Trophoblast cell (in vitro differentiated cells and primary cell): ENCODE data around the gene AMBRA1.

Experiments
- DNase-seq, 2 donors: peaks; one replicate each; pipeline ENCODE4 v3.0.0-alpha.2; 2016
- H2AFZ ChIP-seq: 2 replicates; pipeline ENCODE4 v1.6.1; 2013; ENCODE audit warnings: low read length, moderate library complexity, mild to moderate bottlenecking; ENCODE audit not compliant: insufficient read depth, poor library complexity
- H2AK5ac ChIP-seq: 2 replicates; pipeline ENCODE4 v1.6.1; 2013; ENCODE audit warnings: mild to moderate bottlenecking, low read length
- H2BK120ac ChIP-seq: 2 replicates; pipeline ENCODE4 v1.6.1; 2013; ENCODE audit warnings: low read length, mild to moderate bottlenecking, moderate library complexity; ENCODE audit not compliant: insufficient read depth, poor library complexity
- H2BK12ac ChIP-seq: 2 replicates; pipeline ENCODE4 v1.6.1; 2013; ENCODE audit warnings: mild to moderate bottlenecking, low read length, moderate library complexity
- H2BK5ac ChIP-seq: 2 replicates; pipeline ENCODE4 v1.6.1; 2013; ENCODE audit warnings: low read length, low read depth, moderate library complexity, mild to moderate bottlenecking; ENCODE audit not compliant: poor library complexity
- H3K14ac ChIP-seq: 2 replicates; pipeline ENCODE4 v1.6.1; 2013; ENCODE audit warnings: mild to moderate bottlenecking, low read length
- H3K18ac ChIP-seq: 2 replicates; pipeline ENCODE4 v1.6.1; 2013; ENCODE audit warnings: mild to moderate bottlenecking, low read length
- H3K23ac ChIP-seq: 2 replicates; pipeline ENCODE4 v1.6.1; 2013; ENCODE audit warnings: low read length
- H3K27ac ChIP-seq: 2 replicates; pipeline ENCODE4 v1.5.1; 2013; ENCODE audit warnings: low read depth, mild to moderate bottlenecking, inconsistent platforms, low read length, moderate library complexity
- H3K27me3 ChIP-seq: 2 replicates; pipeline ENCODE4 v1.6.1; 2013; ENCODE audit warnings: inconsistent platforms, mild to moderate bottlenecking, low read length, moderate library complexity; ENCODE audit not compliant: insufficient read depth
- H3K36me3 ChIP-seq, 2 experiments: 1 replicate in 1 of 2; 2 replicates in 1 of 2; pipeline ENCODE4 v1.6.1; 2013; ENCODE audit warnings: low read length in 2 of 2, mild to moderate bottlenecking in 2 of 2, moderate library complexity in 1 of 2; ENCODE audit not compliant: insufficient read depth in 2 of 2, control insufficient read depth in 1 of 2
- H3K4ac ChIP-seq: 2 replicates; pipeline ENCODE4 v1.6.1; 2013; ENCODE audit warnings: low read depth, mild to moderate bottlenecking, low read length, moderate library complexity
- H3K4me1 ChIP-seq, 2 experiments: 1 replicate in 1 of 2; 2 replicates in 1 of 2; pipeline ENCODE4 v1.6.1; 2013; ENCODE audit warnings: low read length in 2 of 2, mild to moderate bottlenecking in 2 of 2, moderate library complexity in 1 of 2; ENCODE audit not compliant: insufficient read depth in 2 of 2, control insufficient read depth in 1 of 2
- H3K4me2 ChIP-seq: 2 replicates; pipeline ENCODE4 v1.6.1; 2013; ENCODE audit warnings: inconsistent platforms, mild to moderate bottlenecking, low read length, moderate library complexity
- H3K4me3 ChIP-seq: 2 replicates; pipeline ENCODE4 v1.5.1; 2013; ENCODE audit warnings: mild to moderate bottlenecking, low read depth, low read length, inconsistent platforms
- H3K79me1 ChIP-seq: one replicate; pipeline ENCODE4 v1.6.1; 2013; ENCODE audit warnings: low read length
- H3K79me2 ChIP-seq: 2 replicates; pipeline ENCODE4 v1.6.1; 2013; ENCODE audit warnings: low read length, mild to moderate bottlenecking; ENCODE audit not compliant: control insufficient read depth, insufficient read depth, poor library complexity
- H3K9ac ChIP-seq: 2 replicates; pipeline ENCODE4 v1.6.1; 2013; ENCODE audit warnings: mild to moderate bottlenecking, low read length
- H3K9me3 ChIP-seq: 2 replicates; pipeline ENCODE4 v1.6.1; 2013; ENCODE audit warnings: low read depth, mild to moderate bottlenecking, control low read depth, inconsistent platforms, low read length; ENCODE audit not compliant: insufficient read depth
- H4K12ac ChIP-seq: 2 replicates; pipeline ENCODE4 v1.6.1; 2013; ENCODE audit warnings: low read depth, mild to moderate bottlenecking, low read length, moderate library complexity
- H4K8ac ChIP-seq: 2 replicates; pipeline ENCODE4 v1.6.1; 2013; ENCODE audit warnings: low read depth, mild to moderate bottlenecking, low read length, moderate library complexity
- H4K91ac ChIP-seq: one replicate; pipeline ENCODE4 v1.6.1; 2013; ENCODE audit warnings: low read depth, mild to moderate bottlenecking, low read length, moderate library complexity
- WGBS: extraction: QIAGEN DNeasy Blood & Tissue Kit; methylation state at CpG from one replicate; pipeline ENCODE4 v1.1.7; 2013; ENCODE audit warnings: missing lambda C conversion rate; ENCODE audit not compliant: insufficient read length, insufficient coverage; ENCODE audit errors: extremely low coverage; 5-methylcytosine and 5-hydroxymethylcytosine counted together

AMBRA1 gene

GRCh38 chr11:46410021-46410420 is 183.8 kb downstream of the AMBRA1 start:
- Histone ChIP-seq H3K14ac (no peak overlapping the region), H2BK12ac (no peak overlapping the region), H3K4me1 (no peaks in the 10 kb centered on the region), H3K9me3 (no peaks in the 10 kb centered on the region), H2AK5ac (no peak overlapping the region), H2BK5ac (no peak overlapping the region), H3K4ac (no peak overlapping the region), H3K27me3 (no peaks in the 10 kb centered on the region), H2AFZ (no peak overlapping the region), H2BK120ac (no peak overlapping the region), H4K8ac (no peak overlapping the region), H3K18ac (no peak overlapping the region), H3K79me1 (no peaks in the 10 kb centered on the region), H3K36me3 (peaks cover 38 to 52% of the 10 kb centered on the region in 2 experiments), H3K4me3 (no peak overlapping the region), H3K4me2 (no peak overlapping the region), H3K23ac (no peak overlapping the region), H4K12ac (no peak overlapping the region), H3K27ac (no peak overlapping the region), H3K9ac (no peak overlapping the region), H3K79me2 (no peaks in the 10 kb centered on the region), H4K91ac (no peak overlapping the region)
- DNase-seq: no peak
- no CpG with 5 or more reads among the region's 5 CpGs for WGBS

- no peaks in the 10 kb centered on the region for H3K79me2 ChIP-seq
- no peaks in the 10 kb centered on the region for H3K79me1 ChIP-seq
- no peak overlapping the region for H3K4me2 ChIP-seq
- H3K27me3 ChIP-seq: no peaks in the 10 kb centered on the region
- H2BK12ac ChIP-seq: no peak overlapping the region
- no peak overlapping the region for H2AK5ac ChIP-seq
- no CpG with 5 or more reads among the region's 6 CpGs for WGBS
- H3K23ac ChIP-seq: no peak overlapping the region
- H3K9me3 ChIP-seq: no peaks in the 10 kb centered on the region
- no peak overlapping the region for H3K4me3 ChIP-seq
- H2BK5ac ChIP-seq: no peak overlapping the region
- no peak overlapping the region for H3K27ac ChIP-seq
- H3K36me3 ChIP-seq: peaks cover 29 to 44% of the 10 kb centered on the region in 2 experiments
- no peak overlapping the region for H2BK120ac ChIP-seq
- no peaks in the 10 kb centered on the region for H3K4me1 ChIP-seq
- no peak overlapping the region for H4K91ac ChIP-seq
- no peak overlapping the region for H3K9ac ChIP-seq
- H4K12ac ChIP-seq: no peak overlapping the region
- H3K14ac ChIP-seq: no peak overlapping the region
- H3K4ac ChIP-seq: no peak overlapping the region
- H4K8ac ChIP-seq: no peak overlapping the region
- H2AFZ ChIP-seq: no peak overlapping the region
- DNase-seq: no peak
- H3K18ac ChIP-seq: no peak overlapping the region
These were observed 185.3 kb downstream of the AMBRA1 start for GRCh38 chr11:46408407-46408986.

DNA sequence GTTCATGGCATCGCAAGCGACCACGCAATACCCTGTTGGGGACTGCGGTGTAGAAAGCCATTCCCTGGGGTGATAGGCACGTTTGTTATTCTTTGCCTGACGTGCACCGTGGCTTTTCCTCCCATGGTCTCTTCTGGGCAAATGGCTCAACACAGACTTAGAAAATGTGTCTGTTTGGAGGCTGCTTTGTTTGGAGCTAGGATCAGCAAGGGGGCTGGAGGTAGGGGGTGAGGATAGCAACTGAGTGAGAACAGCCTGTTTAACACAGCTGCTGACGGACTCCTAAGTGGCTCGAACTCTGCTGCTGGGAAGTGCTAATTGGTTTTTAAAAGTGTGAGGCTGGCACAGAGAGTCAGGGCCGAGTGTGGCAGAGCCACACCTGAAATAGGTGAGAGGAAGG is 186.2 kb downstream of the AMBRA1 start:
- Histone ChIP-seq H3K27me3 (no peaks in the 10 kb centered on the region), H3K36me3 (peaks cover 32 to 43% of the 10 kb centered on the region in 2 experiments), H3K14ac (no peak overlapping the region), H2BK5ac (no peak overlapping the region), H3K4ac (no peak overlapping the region), H2AK5ac (no peak overlapping the region), H2BK12ac (no peak overlapping the region), H3K4me2 (no peak overlapping the region), H3K9me3 (no peaks in the 10 kb centered on the region), H3K9ac (no peak overlapping the region), H2BK120ac (no peak overlapping the region), H3K79me1 (no peaks in the 10 kb centered on the region), H3K79me2 (no peaks in the 10 kb centered on the region), H3K4me1 (no peaks in the 10 kb centered on the region), H4K91ac (no peak overlapping the region), H3K27ac (no peak overlapping the region), H4K8ac (no peak overlapping the region), H4K12ac (no peak overlapping the region), H2AFZ (no peak overlapping the region), H3K23ac (no peak overlapping the region), H3K4me3 (no peak overlapping the region), H3K18ac (no peak overlapping the region)
- no CpG with 5 or more reads among the region's 10 CpGs for WGBS
- DNase-seq: no peak

GRCh38 chr11:46404476-46405017 is 189.3 kb downstream of the AMBRA1 start:
- WGBS: no CpG with 5 or more reads among the region's 5 CpGs
- Histone ChIP-seq H3K14ac (no peak overlapping the region), H3K4me2 (no peak overlapping the region), H2AK5ac (no peak overlapping the region), H2BK5ac (no peak overlapping the region), H3K9me3 (no peaks in the 10 kb centered on the region), H2BK120ac (no peak overlapping the region), H4K8ac (no peak overlapping the region), H3K36me3 (peaks cover 27 to 38% of the 10 kb centered on the region in 2 experiments), H3K79me1 (no peaks in the 10 kb centered on the region), H3K27me3 (no peaks in the 10 kb centered on the region), H2BK12ac (no peak overlapping the region), H3K27ac (no peak overlapping the region), H4K91ac (no peak overlapping the region), H3K4me3 (no peak overlapping the region), H2AFZ (no peak overlapping the region), H3K79me2 (no peaks in the 10 kb centered on the region), H4K12ac (no peak overlapping the region), H3K18ac (no peak overlapping the region), H3K4me1 (no peaks in the 10 kb centered on the region), H3K4ac (no peak overlapping the region), H3K23ac (no peak overlapping the region), H3K9ac (no peak overlapping the region)
- no peak for DNase-seq
